ENCODE results near the gene UQCRQ.

UQCRQ gene

DNA sequence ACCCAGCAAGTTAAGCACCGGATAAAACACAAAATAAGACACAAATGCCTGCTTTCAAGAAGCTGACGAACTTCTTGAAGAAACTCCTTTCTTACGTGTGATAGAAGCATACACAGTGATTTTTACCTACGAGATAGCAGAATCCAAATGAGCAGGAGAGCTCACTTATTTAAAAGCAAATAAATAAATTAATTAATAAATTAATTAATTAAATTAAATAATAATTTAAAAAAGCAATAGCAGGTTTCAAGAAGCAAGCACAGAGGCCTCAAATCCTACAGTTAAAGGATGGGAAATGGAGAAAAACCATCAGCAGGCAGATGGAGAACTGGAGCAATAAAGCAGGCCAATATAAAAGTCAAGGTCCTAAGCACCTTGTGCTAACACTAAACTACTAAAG is 24.4 kb downstream of the UQCRQ start:
- TF ChIP-seq CREB1 (IDR thresholded peaks at IDR 0.05; ENCODE audit: low read depth) (no peak), YY1 (IDR thresholded peaks at IDR 0.05; ENCODE audit: low read depth) (no peak), TCF12 (IDR thresholded peaks at IDR 0.05; ENCODE audit: low read depth) (no peak)
- TF ChIP-seq, protein P1, sequence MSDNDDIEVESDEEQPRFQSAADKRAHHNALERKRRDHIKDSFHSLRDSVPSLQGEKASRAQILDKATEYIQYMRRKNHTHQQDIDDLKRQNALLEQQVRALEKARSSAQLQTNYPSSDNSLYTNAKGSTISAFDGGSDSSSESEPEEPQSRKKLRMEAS (IDR thresholded peaks at IDR 0.05): no peak

DNA sequence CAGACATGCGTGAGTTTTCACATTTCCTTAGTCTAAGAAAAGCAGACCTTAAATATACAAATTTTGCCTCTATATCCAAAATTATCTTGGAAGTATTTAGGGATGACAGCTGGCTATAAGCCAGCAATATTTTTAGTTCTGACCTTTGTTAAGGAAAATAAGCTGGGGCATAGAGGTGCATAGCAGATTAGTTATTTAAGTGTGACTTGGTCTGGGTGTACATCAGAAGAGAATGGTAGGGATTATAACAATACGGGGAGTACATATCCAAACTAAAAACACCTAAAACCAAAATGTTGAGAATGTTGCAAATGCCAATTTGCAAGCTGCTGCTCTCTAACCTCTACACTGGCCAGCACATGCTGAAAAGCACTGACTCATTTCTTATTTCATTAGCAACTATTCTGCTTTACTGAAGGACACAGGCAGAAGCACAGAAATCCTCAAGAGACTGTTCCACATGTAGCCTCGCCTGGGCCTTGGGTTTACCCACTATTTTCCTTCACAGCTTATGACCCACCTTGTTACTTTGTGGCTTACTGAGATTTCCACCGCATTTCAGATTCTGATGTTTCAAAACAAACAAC is 29.4 kb downstream of the UQCRQ start:
- no peak for TF ChIP-seq FOXM1 (IDR thresholded peaks at IDR 0.05; ENCODE audit: borderline replicate concordance, low read depth)
- TF ChIP-seq ZBTB7A (IDR thresholded peaks at IDR 0.05; ENCODE audit: low read depth): no peak
- TF ChIP-seq CEBPB (IDR thresholded peaks at IDR 0.05): no peak
- no peak for TF ChIP-seq EP300 (IDR thresholded peaks at IDR 0.05; ENCODE audit: borderline replicate concordance)
- TF ChIP-seq TCF12 (IDR thresholded peaks at IDR 0.05; ENCODE audit: low read depth): no peak
- no peak for TF ChIP-seq TAF1 (IDR thresholded peaks at IDR 0.05; ENCODE audit: low read depth)
- TF ChIP-seq, protein P1 (IDR thresholded peaks at IDR 0.05): no peak
- TF ChIP-seq NFIC (IDR thresholded peaks at IDR 0.05): no peak
- no peak for TF ChIP-seq YY1 (IDR thresholded peaks at IDR 0.05; ENCODE audit: low read depth)
- no peak for TF ChIP-seq CREB1 (IDR thresholded peaks at IDR 0.05; ENCODE audit: low read depth)
- TF ChIP-seq, protein P2, sequence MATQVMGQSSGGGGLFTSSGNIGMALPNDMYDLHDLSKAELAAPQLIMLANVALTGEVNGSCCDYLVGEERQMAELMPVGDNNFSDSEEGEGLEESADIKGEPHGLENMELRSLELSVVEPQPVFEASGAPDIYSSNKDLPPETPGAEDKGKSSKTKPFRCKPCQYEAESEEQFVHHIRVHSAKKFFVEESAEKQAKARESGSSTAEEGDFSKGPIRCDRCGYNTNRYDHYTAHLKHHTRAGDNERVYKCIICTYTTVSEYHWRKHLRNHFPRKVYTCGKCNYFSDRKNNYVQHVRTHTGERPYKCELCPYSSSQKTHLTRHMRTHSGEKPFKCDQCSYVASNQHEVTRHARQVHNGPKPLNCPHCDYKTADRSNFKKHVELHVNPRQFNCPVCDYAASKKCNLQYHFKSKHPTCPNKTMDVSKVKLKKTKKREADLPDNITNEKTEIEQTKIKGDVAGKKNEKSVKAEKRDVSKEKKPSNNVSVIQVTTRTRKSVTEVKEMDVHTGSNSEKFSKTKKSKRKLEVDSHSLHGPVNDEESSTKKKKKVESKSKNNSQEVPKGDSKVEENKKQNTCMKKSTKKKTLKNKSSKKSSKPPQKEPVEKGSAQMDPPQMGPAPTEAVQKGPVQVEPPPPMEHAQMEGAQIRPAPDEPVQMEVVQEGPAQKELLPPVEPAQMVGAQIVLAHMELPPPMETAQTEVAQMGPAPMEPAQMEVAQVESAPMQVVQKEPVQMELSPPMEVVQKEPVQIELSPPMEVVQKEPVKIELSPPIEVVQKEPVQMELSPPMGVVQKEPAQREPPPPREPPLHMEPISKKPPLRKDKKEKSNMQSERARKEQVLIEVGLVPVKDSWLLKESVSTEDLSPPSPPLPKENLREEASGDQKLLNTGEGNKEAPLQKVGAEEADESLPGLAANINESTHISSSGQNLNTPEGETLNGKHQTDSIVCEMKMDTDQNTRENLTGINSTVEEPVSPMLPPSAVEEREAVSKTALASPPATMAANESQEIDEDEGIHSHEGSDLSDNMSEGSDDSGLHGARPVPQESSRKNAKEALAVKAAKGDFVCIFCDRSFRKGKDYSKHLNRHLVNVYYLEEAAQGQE (IDR thresholded peaks at IDR 0.05; ENCODE audit: low read depth): no peak
- TF ChIP-seq EGR1 (IDR thresholded peaks at IDR 0.05): no peak
- no peak for TF ChIP-seq RAD21 (IDR thresholded peaks at IDR 0.05; ENCODE audit: low read depth)

DNA sequence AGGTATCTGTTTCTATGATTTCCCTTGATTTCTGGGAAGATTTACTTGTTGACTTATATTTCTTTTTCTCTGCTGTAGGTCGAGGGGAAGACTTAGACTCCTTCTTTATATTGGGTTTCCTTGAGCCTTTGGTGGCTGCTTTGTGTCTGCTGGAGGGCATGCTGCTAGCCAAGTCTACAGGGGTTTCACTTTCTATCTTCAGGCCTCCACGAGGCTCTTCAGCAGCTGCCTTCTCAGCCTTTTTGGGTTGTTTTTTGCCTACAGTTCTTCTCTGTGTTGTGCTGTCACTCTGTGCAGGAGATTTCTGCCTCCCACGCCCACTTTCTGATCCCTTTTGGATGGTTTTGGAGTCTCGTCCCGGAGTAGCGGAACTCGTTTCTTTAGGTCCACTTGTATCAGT is 30.2 kb downstream of the UQCRQ start:
- no peak for TF ChIP-seq RAD21 (IDR thresholded peaks at IDR 0.05; ENCODE audit: low read depth)
- no peak for TF ChIP-seq NFIC (IDR thresholded peaks at IDR 0.05)
- TF ChIP-seq FOXM1 (IDR thresholded peaks at IDR 0.05; ENCODE audit: borderline replicate concordance, low read depth): no peak
- TF ChIP-seq, protein P1 (IDR thresholded peaks at IDR 0.05): no peak
- TF ChIP-seq, protein P3, sequence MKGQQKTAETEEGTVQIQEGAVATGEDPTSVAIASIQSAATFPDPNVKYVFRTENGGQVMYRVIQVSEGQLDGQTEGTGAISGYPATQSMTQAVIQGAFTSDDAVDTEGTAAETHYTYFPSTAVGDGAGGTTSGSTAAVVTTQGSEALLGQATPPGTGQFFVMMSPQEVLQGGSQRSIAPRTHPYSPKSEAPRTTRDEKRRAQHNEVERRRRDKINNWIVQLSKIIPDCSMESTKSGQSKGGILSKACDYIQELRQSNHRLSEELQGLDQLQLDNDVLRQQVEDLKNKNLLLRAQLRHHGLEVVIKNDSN (IDR thresholded peaks at IDR 0.05): no peak
- TF ChIP-seq ZBTB7A (IDR thresholded peaks at IDR 0.05; ENCODE audit: low read depth): no peak
- no peak for TF ChIP-seq EGR1 (IDR thresholded peaks at IDR 0.05)
- no peak for TF ChIP-seq TAF1 (IDR thresholded peaks at IDR 0.05; ENCODE audit: low read depth)
- no peak for TF ChIP-seq YY1 (IDR thresholded peaks at IDR 0.05; ENCODE audit: low read depth)
- no peak for TF ChIP-seq TEAD4 (IDR thresholded peaks at IDR 0.05)
- no peak for TF ChIP-seq EP300 (IDR thresholded peaks at IDR 0.05; ENCODE audit: borderline replicate concordance)
- TF ChIP-seq CEBPB (IDR thresholded peaks at IDR 0.05): no peak
- TF ChIP-seq, protein P2 (IDR thresholded peaks at IDR 0.05; ENCODE audit: low read depth): no peak
- no peak for TF ChIP-seq TCF12 (IDR thresholded peaks at IDR 0.05; ENCODE audit: low read depth)

DNA sequence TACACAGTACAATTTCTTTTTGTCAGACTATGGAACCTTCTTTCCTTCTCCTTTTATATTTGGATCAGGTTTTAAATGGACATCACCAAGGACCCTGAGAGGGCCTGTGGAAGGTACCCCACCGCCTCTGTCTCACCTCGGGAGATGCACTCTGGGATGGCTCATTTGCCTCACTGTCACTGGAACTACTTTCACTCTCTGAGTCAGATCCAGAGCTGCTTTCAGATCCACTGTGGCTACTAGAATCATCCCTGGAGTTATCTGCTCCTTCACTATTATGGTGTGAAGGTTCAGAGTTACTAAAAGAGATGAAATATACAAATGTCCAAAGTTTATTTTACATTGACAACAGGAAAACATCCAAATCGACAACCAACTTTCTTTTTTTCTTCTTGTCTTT is 31.7 kb downstream of the UQCRQ start:
- no peak for TF ChIP-seq EGR1 (IDR thresholded peaks at IDR 0.05)
- no peak for TF ChIP-seq TEAD4 (IDR thresholded peaks at IDR 0.05)

DNA sequence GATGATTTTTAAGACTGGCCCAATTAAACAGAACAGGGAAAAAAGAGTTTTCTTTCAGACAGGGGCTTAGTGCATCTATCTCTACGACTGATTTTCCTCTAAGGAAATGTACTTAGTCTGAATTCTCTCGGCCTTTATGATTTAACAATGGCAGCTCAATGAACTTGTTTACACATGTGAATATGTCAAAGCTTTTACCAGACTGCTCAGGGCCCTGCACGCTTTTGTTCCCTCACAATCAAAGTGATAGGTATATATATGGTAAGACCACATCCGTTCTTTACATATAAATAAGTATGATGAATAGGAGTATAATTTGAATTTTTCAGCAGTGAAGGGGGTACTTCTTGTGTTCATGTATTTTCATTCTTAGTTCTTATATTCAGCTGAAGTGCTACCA is 34.6 kb downstream of the UQCRQ start:
- TF ChIP-seq ZBTB7A (IDR thresholded peaks at IDR 0.05; ENCODE audit: low read depth): no peak

DNA sequence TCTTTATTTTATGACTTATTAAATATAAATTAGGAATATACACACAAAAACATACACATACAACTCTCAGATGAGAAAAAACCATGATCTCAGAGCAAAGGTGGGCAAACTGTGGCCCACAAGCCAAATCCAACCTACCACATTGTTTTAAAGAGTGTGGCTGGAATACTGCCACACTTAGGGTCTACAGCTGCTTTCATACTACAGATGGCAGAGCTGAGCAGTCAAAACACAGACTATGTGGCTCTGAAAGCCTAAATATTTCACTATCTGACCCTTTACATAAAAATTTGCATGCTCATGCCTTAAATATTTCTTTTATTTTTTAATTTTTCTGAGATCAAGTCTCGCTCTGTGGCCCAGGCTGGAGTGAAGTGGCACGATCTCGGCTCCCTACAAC is 35.3 kb downstream of the UQCRQ start:
- TF ChIP-seq CEBPB (IDR thresholded peaks at IDR 0.05) (no peak), RAD21 (IDR thresholded peaks at IDR 0.05; ENCODE audit: low read depth) (no peak), FOXM1 (IDR thresholded peaks at IDR 0.05; ENCODE audit: borderline replicate concordance, low read depth) (no peak), EGR1 (IDR thresholded peaks at IDR 0.05) (no peak), CREB1 (IDR thresholded peaks at IDR 0.05; ENCODE audit: low read depth) (no peak), ZBTB7A (IDR thresholded peaks at IDR 0.05; ENCODE audit: low read depth) (no peak), NFIC (IDR thresholded peaks at IDR 0.05) (no peak), TCF12 (IDR thresholded peaks at IDR 0.05; ENCODE audit: low read depth) (no peak), TEAD4 (IDR thresholded peaks at IDR 0.05) (no peak), YY1 (IDR thresholded peaks at IDR 0.05; ENCODE audit: low read depth) (no peak), EP300 (IDR thresholded peaks at IDR 0.05; ENCODE audit: borderline replicate concordance) (no peak), TAF1 (IDR thresholded peaks at IDR 0.05; ENCODE audit: low read depth) (no peak)
- TF ChIP-seq, protein P1 (IDR thresholded peaks at IDR 0.05): no peak
- TF ChIP-seq, protein P3 (IDR thresholded peaks at IDR 0.05): no peak
- TF ChIP-seq, protein P2 (IDR thresholded peaks at IDR 0.05; ENCODE audit: low read depth): no peak
